Tracheal epithelial cell (primary cell): ENCODE results near the gene C1orf35. TPM values are rescaled to one million over a fixed set of nuclear protein-coding genes. Genes with fewer than 3 reads are reported as not detected.

Experiments used
- total RNA-seq: library from RNA; depleted of rRNA; stranded (reverse); fragments of >200 nt; gene quantifications from 2 replicates; pipeline ENCODE4 v1.2.1, GENCODE V29; 2014

Gene C1orf35
- 11.3 and 13.7 TPM in 2 replicates for total RNA-seq

GRCh38 chr1:228102791-228103620 is at the start of gene C1orf35:
Gene C1orf35 (minus strand): TSS chr1:228103325. CDS start chr1:228103227, 98 bp downstream.

GRCh38 chr1:228149406-228150119 is 46.4 kb upstream of the C1orf35 start, which contains the start of gene GJC2:
Gene GJC2 (plus strand): TSS chr1:228149930. CDS start chr1:228157759, 7,829 bp downstream.

GRCh38 chr1:228139931-228140723 is 37.0 kb upstream of the C1orf35 start, which contains the start of gene GUK1:
Gene GUK1 (plus strand): TSS chr1:228140279. CDS start chr1:228140303, 24 bp downstream.

GRCh38 chr1:228109073-228109961 is 6.2 kb upstream of the C1orf35 start, which contains the start of gene MRPL55:
Gene MRPL55 (minus strand): TSS chr1:228109299. CDS start chr1:228108260, 1,039 bp downstream.

GRCh38 chr1:228082214-228082917 is 20.8 kb downstream of the C1orf35 start, which contains the start of gene ARF1:
Gene ARF1 (plus strand): TSS chr1:228082708. CDS start chr1:228097115, 14,407 bp downstream.

Other genes starting within 250 kb of the C1orf35 start
- gene WNT9A, start 155.4 kb downstream of the C1orf35 start, total RNA-seq, result 1.9 and 3.2 TPM in 2 replicates
- gene WNT3A, start 96.3 kb downstream of the C1orf35 start, total RNA-seq, result under 0.01 TPM in 1 of 2 replicates, not detected in the other
- gene ARF1, start 20.6 kb downstream of the C1orf35 start, total RNA-seq, result 201 and 208 TPM in 2 replicates
- gene MRPL55, start 6.0 kb upstream of the C1orf35 start, total RNA-seq, result 61.8 and 71.3 TPM in 2 replicates
- 409 and 561 TPM in 2 replicates for gene GUK1, start 37.0 kb upstream of the C1orf35 start, total RNA-seq
- gene GJC2, start 46.6 kb upstream of the C1orf35 start, total RNA-seq, result 1.7 TPM in 2 replicates
- 3.9 and 7.0 TPM in 2 replicates for gene IBA57, start 62.5 kb upstream of the C1orf35 start, total RNA-seq
- 5.3 and 15.7 TPM in 2 replicates for gene OBSCN, start 104.7 kb upstream of the C1orf35 start, total RNA-seq